Stimulated activated CD8-positive, alpha-beta memory T cell treated with anti-CD3 and anti-CD28 coated beads, Interleukin-4, amount 100 ng/mL, for 4 hours (primary cell): ENCODE data around the gene GET3.
"Not testable (repeated sequence)": the region's sequence is repeated elsewhere in the genome, so short reads cannot be mapped to it uniquely, and the experiment has no call there.

Experiments
- DNase-seq, 2 donors: peaks; one replicate each; pipeline ENCODE4 v3.0.0-alpha.2; 2020; ENCODE audit warnings: low read depth in 2 of 2, low spot score in 1 of 2

Gene GET3

GRCh38 chr19:12715102-12715501 lies 22.2 kb upstream of the GET3 start:
- no peak for DNase-seq

GRCh38 chr19:12715929-12716328 lies 21.4 kb upstream of the GET3 start:
- DNase-seq = no peak

GRCh38 chr19:12720296-12720695 lies 17.0 kb upstream of the GET3 start:
- no peak for DNase-seq

GRCh38 chr19:12720851-12721655 lies 16.2 kb upstream of the GET3 start:
- DNase-seq = no peak

GRCh38 chr19:12721656-12722565 lies 15.4 kb upstream of the GET3 start:
- DNase-seq = no peak

- DNase-seq = peak; percentile 85 to 90
These were observed 14.5 kb upstream of the GET3 start for GRCh38 chr19:12722566-12723380.

GRCh38 chr19:12723381-12723640 lies 14.0 kb upstream of the GET3 start:
- DNase-seq = no peak

- peak in 1 of 2 donors; percentile 40 for DNase-seq
These were observed 13.5 kb upstream of the GET3 start, which contains the start of gene TNPO2 for GRCh38 chr19:12723641-12724426. Gene TNPO2, minus strand, starts transcription at chr19:12723932. Its CDS starts 2,955 bp downstream, at chr19:12720977.

GRCh38 chr19:12725612-12726011 lies 11.7 kb upstream of the GET3 start:
- not testable (repeated sequence) for DNase-seq

GRCh38 chr19:12726988-12727316 lies 10.3 kb upstream of the GET3 start:
- no peak for DNase-seq

GRCh38 chr19:12727745-12728433 lies 9.4 kb upstream of the GET3 start:
- no peak for DNase-seq

- DNase-seq = no peak
These were observed 7.2 kb upstream of the GET3 start for GRCh38 chr19:12730064-12730463.

- DNase-seq = no peak
These were observed 6.0 kb upstream of the GET3 start for GRCh38 chr19:12731337-12731736.

- DNase-seq = no peak
These were observed 3.7 kb upstream of the GET3 start for GRCh38 chr19:12733369-12734214.

GRCh38 chr19:12737835-12738351 lies 596 bp downstream of the GET3 start:
- DNase-seq = no peak

- no peak for DNase-seq
These were observed 8.0 kb downstream of the GET3 start for GRCh38 chr19:12745166-12745897.

GRCh38 chr19:12748489-12748888 lies 11.2 kb downstream of the GET3 start:
- no peak for DNase-seq

- DNase-seq = no peak
These were observed 12.7 kb downstream of the GET3 start for GRCh38 chr19:12749938-12750521.
